GM12874 (cell line): ENCODE measurements around the gene RAD9B.

ENCODE experiments used
- CTCF ChIP-seq: IDR thresholded peaks from 2 replicates; pipeline ENCODE4 v1.5.1; 2011; ENCODE audit warnings: low read depth, mild to moderate bottlenecking, control low read depth, low read length, moderate library complexity; ENCODE audit not compliant: insufficient read depth

Gene RAD9B

GRCh38 chr12:110468214-110469048 is 33.7 kb upstream of the RAD9B start, which contains the start of the genes FAM216A and GPN3:
Gene FAM216A, plus strand, starts transcription at chr12:110468845. Its CDS starts 31 bp downstream, at chr12:110468876.
Gene GPN3, minus strand, starts transcription at chr12:110468257. Its CDS starts 54 bp downstream, at chr12:110468203.
- TF ChIP-seq CTCF = no peak

GRCh38 chr12:110475426-110475825 is 26.7 kb upstream of the RAD9B start:
- TF ChIP-seq CTCF = no peak

- TF ChIP-seq CTCF = no peak
Measured at GRCh38 chr12:110498984-110499706, 3.0 kb upstream of the RAD9B start.

GRCh38 chr12:110501399-110501751 is 756 bp upstream of the RAD9B start:
- no peak for TF ChIP-seq CTCF

GRCh38 chr12:110503432-110503831 is 1.3 kb downstream of the RAD9B start:
- TF ChIP-seq CTCF = no peak

GRCh38 chr12:110505332-110505731 is 3.2 kb downstream of the RAD9B start:
- TF ChIP-seq CTCF = no peak

- TF ChIP-seq CTCF = no peak
Measured at GRCh38 chr12:110508071-110508586, 6.0 kb downstream of the RAD9B start.
